Mesodermal cell (in vitro differentiated cells): Measurements from ENCODE around the gene RHOA.
"Not testable (repeated sequence)": the region's sequence is repeated elsewhere in the genome, so short reads cannot be mapped to it uniquely, and the experiment has no call there.

Experiments
- H3K27ac ChIP-seq: 2 replicates; pipeline ENCODE4 v1.7.0; 2013; ENCODE audit warnings: mild to moderate bottlenecking, low read depth, low read length, moderate library complexity; ENCODE audit not compliant: severe bottlenecking
- H3K36me3 ChIP-seq: 2 replicates; pipeline ENCODE4 v1.7.1; 2013; ENCODE audit warnings: mild to moderate bottlenecking, low read length, moderate library complexity; ENCODE audit not compliant: control insufficient read depth, insufficient read depth
- H3K4me1 ChIP-seq: one replicate; pipeline ENCODE4 v1.7.1; 2013; ENCODE audit warnings: mild to moderate bottlenecking, low read length; ENCODE audit not compliant: insufficient read depth, control insufficient read depth, poor library complexity, severe bottlenecking
- H3K4me3 ChIP-seq: 2 replicates; pipeline ENCODE4 v1.7.0; 2013; ENCODE audit warnings: low read length, control low read depth, mild to moderate bottlenecking; ENCODE audit not compliant: insufficient read depth, poor library complexity, severe bottlenecking; ENCODE audit errors: extremely low read depth
- H3K9me3 ChIP-seq: 2 replicates; pipeline ENCODE4 v1.7.1; 2013; ENCODE audit warnings: mild to moderate bottlenecking, low read length, moderate library complexity; ENCODE audit not compliant: control insufficient read depth
- WGBS, 2 experiments: methylation state at CpG; one replicate each; pipeline ENCODE4 v1.1.5; 2013; ENCODE audit warnings: missing lambda C conversion rate in 2 of 2; ENCODE audit not compliant: insufficient coverage in 2 of 2; 5-methylcytosine and 5-hydroxymethylcytosine counted together

The RHOA gene

DNA sequence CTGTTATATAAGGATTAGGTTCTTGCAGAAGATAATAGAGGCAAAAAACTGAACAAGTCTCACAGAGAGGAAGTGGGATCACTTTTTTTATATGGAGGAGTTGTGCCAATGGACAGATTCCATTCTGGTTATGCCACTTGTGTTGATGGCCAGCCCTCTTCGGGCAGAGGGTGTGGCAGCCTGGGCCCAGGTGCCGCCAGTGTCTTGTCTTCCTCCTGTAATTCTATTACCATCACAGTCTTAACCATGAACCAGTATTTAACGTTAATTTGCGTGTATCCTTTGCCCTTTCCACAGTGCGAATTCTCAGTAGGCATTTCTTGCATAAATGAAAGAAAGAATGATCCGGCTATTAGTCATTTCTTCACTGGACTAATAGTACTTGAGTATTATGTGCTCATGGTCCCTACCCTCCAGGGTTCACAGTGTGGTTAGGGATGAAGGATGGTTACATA is 65.0 kb downstream of the RHOA start:
- H3K9me3 ChIP-seq = no peaks in the 10 kb centered on the region
- H3K4me1 ChIP-seq = peaks cover 13% of the 10 kb centered on the region
- H3K4me3 ChIP-seq = no peak overlapping the region
- no peaks in the 10 kb centered on the region for H3K36me3 ChIP-seq
- 94 to 100% methylated on average over 3 to 4 of the region's 6 CpGs for WGBS, 2 experiments
- no peak overlapping the region for H3K27ac ChIP-seq

DNA sequence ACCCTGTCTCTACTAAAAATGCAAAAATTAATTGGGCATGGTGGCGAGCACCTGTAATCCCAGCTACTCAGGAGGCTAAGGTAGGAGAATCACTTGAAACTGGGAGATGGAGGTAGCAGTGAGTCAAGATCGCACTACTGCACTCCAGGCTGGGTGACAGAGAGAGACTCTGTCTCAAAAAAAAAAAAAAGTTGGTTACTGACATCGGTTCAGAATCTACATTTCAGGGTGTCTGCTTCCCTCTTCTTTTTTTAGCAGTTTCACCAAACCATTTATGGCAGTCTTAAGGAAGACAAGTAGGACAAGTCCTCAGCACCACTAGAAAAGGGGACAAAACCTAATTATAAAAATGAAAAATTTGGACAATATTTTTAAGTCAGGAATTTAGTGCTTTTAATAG is 68.6 kb downstream of the RHOA start:
- Histone ChIP-seq H3K36me3 (no peaks in the 10 kb centered on the region), H3K4me3 (no peak overlapping the region), H3K27ac (no peak overlapping the region), H3K9me3 (no peaks in the 10 kb centered on the region), H3K4me1 (peaks cover 13% of the 10 kb centered on the region)
- WGBS, 2 experiments = 94 to 100% methylated on average over 2 to 3 of the region's 3 CpGs

DNA sequence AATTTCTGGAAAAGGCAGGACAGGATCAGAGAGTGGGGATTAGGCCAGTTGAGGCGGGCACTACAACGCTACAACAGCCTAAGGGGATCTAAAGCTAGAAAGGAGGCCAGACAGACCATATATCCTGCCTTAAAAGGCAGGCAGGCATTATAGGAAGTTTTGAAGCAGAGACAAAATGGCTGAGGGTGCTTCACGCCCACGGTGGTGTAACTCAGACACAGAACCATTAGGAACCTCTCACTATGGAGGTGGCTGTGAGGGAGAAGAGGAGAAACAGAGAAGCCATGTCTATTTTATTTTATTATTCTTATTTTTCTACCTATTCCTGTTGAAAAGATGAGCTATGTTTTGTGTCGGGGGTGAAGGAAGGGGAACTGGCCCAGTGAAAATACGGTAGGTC is 69.8 kb downstream of the RHOA start:
- no peak overlapping the region for H3K4me3 ChIP-seq
- no peak overlapping the region for H3K27ac ChIP-seq
- peaks cover 13% of the 10 kb centered on the region for H3K4me1 ChIP-seq
- H3K36me3 ChIP-seq = peaks cover 6% of the 10 kb centered on the region
- WGBS, 2 experiments = 96 to 100% methylated on average over 2 of the region's 6 CpGs
- H3K9me3 ChIP-seq = no peaks in the 10 kb centered on the region

DNA sequence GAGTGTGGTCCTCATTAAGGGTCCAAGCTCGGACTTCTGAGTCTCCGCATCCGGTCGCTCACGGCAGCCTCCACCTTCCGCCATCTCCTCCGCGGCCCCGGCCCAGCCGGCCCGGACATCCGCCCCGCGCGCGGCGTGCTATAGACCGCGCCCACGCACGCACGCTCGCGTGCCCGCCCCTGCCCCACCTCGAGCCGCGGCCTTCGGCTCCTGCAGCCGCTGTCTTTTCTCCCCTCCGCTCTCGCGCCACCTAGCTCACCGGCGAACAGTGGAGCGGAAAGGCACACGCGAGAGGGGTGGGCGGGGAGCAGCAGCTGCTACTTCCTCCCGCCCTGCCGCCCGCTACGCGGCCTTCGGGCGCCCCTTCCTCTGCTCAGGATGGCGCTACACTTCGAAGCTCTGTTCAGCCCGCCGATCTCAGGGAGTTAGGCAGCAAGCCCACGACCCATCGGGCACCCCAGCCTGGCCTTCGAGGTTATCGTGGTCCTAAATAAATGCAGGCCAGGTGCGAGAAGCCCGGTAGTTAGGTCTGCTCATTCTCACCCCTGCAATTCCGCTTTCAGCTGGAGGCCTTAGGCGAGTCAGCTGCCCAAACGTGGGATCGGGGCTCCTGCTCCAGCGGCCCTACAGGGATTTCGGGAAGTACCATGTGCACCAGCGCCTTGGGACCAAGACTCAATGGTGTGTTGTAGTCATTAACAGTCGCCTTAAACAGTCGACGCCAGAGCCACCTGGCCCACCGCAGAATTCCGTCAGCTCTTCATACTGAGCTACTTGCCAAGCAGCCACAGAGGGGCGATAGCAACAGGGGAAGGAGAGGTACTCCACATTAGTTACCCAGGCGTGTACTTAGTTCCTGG is 71.6 kb downstream of the RHOA start, which contains the start of gene USP4:
Gene USP4, minus strand, starts transcription at position 113 of the 860 bp plus-strand sequence. Its CDS starts 29 bp downstream, at position 84.
- 2 to 3% methylated on average over 50 to 63 of the region's 70 CpGs for WGBS, 2 experiments

DNA sequence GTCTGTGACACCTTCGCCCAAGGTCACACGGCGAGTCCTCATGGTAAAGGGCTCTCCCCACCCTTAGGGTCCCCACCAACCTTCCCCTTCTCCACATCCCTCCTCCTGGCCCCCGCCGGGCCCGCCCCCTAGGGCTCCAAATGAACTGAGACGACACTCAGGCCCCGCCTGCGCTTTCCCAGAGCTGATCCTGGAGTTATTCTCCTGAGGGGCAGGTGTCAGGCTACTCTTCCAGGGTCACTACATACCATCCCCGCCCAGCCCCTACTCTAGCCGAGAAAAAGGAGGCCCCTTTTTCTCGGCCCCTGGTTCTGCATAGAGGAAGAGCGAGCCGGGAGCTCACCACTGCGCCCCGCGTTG is 72.2 kb downstream of the RHOA start:
- peaks cover 26% of the 10 kb centered on the region for H3K36me3 ChIP-seq
- peaks cover 7% of the 10 kb centered on the region for H3K4me1 ChIP-seq
- H3K9me3 ChIP-seq = no peaks in the 10 kb centered on the region
- H3K27ac ChIP-seq = peak overlapping the region; percentile 78
- H3K4me3 ChIP-seq = peak overlapping the region; percentile 66
- WGBS, 2 experiments = 8 to 9% methylated on average over 10 to 12 of the region's 17 CpGs

More for the DNA sequence above, 71.6 kb downstream of the RHOA start, which contains the start of gene USP4:
- Histone ChIP-seq H3K27ac (peak within 1 kb of the TSS; percentile 78), H3K36me3 (peaks cover 20% of the 10 kb centered on the region), H3K4me1 (peaks cover 10% of the 10 kb centered on the region), H3K9me3 (no peaks in the 10 kb centered on the region), H3K4me3 (peak within 1 kb of the TSS; percentile 66)

DNA sequence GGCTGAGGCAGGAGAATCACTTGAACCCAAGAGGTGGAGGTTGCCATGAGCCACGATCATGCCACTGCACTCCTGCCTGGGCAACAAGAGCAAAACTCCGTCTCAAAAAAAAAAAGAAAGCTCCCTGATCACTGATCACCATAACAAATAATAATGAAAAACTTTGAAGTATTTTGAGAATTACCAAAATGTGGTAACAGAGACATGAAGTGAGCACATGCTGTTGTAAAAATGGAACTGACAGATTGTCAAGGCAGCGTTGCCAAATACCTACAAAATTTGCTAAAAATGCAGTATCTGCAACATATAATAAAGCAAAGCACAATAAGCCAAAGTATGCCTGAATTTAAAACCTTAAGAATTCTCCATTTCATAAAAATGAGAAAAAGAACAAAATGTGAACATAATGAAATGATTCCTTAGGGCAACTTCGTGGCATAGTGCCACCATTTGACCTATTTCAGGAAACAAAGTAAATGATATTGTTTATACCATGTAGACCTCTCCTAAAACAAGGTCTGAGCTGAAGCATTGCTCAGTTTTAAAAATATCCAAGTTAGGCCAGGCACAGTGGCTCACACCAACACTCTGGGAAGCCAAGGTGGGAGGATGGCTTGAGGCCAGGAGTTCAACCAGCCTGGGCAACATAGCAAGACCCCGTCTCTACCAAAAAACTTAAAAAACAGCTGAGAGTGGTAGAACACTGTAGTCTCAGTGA is 77.7 kb downstream of the RHOA start:
- Histone ChIP-seq H3K36me3 (peaks cover 77% of the 10 kb centered on the region), H3K27ac (no peak overlapping the region), H3K4me1 (no peaks in the 10 kb centered on the region), H3K4me3 (no peak overlapping the region), H3K9me3 (no peaks in the 10 kb centered on the region)
- WGBS, 2 experiments = 90 to 100% methylated on average over 1 to 2 of the region's 5 CpGs

DNA sequence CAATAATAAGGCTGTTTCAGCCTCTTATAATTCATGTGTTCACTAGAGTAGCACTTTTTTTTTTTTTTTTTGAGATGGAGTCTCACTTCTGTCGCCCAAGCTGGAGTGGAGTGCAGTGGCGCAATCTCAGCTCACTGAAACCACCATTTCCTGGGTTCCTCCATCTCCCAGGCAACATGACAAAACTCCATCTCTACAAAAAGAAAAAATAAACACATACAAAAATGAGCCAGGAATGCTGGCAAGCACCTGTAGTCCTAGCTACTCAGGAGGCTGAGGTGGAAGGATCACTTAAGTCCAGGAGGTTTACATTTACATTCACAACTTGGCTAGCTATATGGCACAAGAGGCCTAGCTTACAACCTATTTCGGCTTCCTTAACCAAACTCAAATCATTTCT is 78.7 kb downstream of the RHOA start:
- H3K4me3 ChIP-seq = no peak overlapping the region
- 93% methylated on average over 2 of the region's 3 CpGs; no CpG with 5 or more reads in 1 of the 2 experiments for WGBS, 2 experiments
- H3K27ac ChIP-seq = no peak overlapping the region
- peaks cover 81% of the 10 kb centered on the region for H3K36me3 ChIP-seq
- H3K4me1 ChIP-seq = no peaks in the 10 kb centered on the region
- H3K9me3 ChIP-seq = no peaks in the 10 kb centered on the region

DNA sequence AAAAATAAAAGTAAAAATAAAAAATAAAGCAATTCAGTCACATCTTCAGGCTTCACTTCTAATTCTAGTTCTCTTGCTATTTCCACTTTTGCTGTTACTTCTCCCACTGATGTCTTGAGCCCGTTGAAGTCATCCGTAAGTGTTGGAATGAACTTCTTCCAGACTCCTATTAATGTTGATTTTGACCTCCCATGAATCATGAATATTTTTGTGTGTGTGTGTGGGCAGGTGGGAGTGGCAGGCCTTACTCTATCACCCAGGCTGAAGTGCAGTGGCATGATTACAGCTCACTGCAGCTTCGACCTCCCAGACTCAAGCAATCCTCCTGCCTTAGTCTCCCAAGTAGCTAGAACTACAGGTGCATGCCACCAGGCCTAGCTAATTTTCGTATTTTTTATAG is 82.6 kb downstream of the RHOA start:
- peaks cover 88% of the 10 kb centered on the region for H3K36me3 ChIP-seq
- no peak overlapping the region for H3K27ac ChIP-seq
- H3K9me3 ChIP-seq = no peaks in the 10 kb centered on the region
- H3K4me1 ChIP-seq = no peaks in the 10 kb centered on the region
- H3K4me3 ChIP-seq = no peak overlapping the region
- WGBS, 2 experiments = 80 to 90% methylated on average over 2 to 3 of the region's 4 CpGs

DNA sequence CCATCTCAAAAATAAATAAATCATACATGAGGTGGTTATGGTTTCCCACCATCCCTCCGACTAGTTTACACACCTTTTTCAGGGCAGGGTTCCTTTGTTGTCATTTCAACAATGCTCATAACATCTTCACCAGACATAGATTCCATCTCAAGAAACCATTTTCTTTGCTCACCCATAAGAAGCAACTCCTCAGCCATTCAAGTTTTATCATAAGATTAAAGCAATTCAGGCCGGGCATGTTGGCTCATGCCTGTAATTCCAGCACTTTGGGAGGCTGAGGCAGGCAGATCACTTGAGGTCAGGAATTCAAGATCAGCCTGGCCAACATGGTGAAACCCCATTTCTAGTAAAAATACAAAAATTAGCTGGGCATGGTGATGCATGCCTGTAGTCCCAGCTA is 83.4 kb downstream of the RHOA start:
- not testable (repeated sequence) for H3K9me3 ChIP-seq, H3K27ac ChIP-seq, H3K4me1 ChIP-seq, H3K4me3 ChIP-seq
- 90 to 100% methylated on average over 2 of the region's 2 CpGs for WGBS, 2 experiments
- H3K36me3 ChIP-seq = peaks cover 88% of the 10 kb centered on the region

DNA sequence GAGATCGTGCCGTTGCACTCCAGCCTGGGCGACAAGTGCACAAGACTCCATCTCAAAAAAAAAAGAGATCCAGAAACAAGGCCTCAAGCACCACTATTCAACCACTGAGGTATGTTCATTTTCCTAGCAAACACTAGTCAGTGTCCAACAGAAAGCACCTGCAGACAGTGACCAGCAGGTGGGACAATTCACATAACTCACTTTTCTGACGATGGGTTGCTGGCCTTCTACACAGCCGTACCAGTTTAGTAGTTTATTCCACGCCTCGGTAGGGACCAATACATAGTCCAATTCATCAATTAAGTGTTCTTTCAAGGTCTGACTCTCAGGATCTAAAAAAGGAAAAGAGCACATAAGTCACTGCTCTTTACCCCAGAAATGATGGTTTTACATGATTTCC is 84.3 kb downstream of the RHOA start:
- peaks cover 88% of the 10 kb centered on the region for H3K36me3 ChIP-seq
- H3K9me3 ChIP-seq = no peaks in the 10 kb centered on the region
- H3K27ac ChIP-seq = no peak overlapping the region
- WGBS, 2 experiments = 91 to 95% methylated on average over 5 to 7 of the region's 7 CpGs
- no peaks in the 10 kb centered on the region for H3K4me1 ChIP-seq
- H3K4me3 ChIP-seq = no peak overlapping the region
